Type B pancreatic cell (in vitro differentiated cells): ENCODE data around the gene ADAM12. TPM values are rescaled to one million over a fixed set of nuclear protein-coding genes. Genes with fewer than 3 reads are reported as not detected.

Experiments
- DNase-seq: peaks from one replicate; pipeline ENCODE4 v3.0.0; 2021; ENCODE audit warnings: mixed read lengths; ENCODE audit not compliant: unreplicated experiment; ENCODE audit errors: extremely low spot score
- H3K27ac Mint-ChIP-seq: 2 replicates; pipeline ENCODE4 v1.8.0; 2021; ENCODE audit warnings: mild to moderate bottlenecking, mixed read lengths
- H3K27me3 Mint-ChIP-seq: 2 replicates; pipeline ENCODE4 v1.8.0; 2021; ENCODE audit warnings: mixed read lengths
- H3K36me3 Mint-ChIP-seq: 2 replicates; pipeline ENCODE4 v1.8.0; 2021; ENCODE audit warnings: mixed read lengths
- H3K4me1 Mint-ChIP-seq: one replicate; pipeline ENCODE4 v1.8.0; 2021; ENCODE audit warnings: mixed read lengths; ENCODE audit not compliant: unreplicated experiment
- H3K4me3 Mint-ChIP-seq: 2 replicates; pipeline ENCODE4 v1.8.0; 2021; ENCODE audit warnings: mild to moderate bottlenecking, mixed read lengths
- H3K9me3 Mint-ChIP-seq: 2 replicates; pipeline ENCODE4 v1.8.0; 2021; ENCODE audit warnings: mixed read lengths
- total RNA-seq: library from RNA; stranded (reverse); gene quantifications from 2 replicates; pipeline ENCODE4 v1.2.1, GENCODE V29; 2021; ENCODE audit warnings: low replicate concordance
- TF ChIP-seq, protein P1 (sequence below): fragments of 200-600 bp; sonication (generic); conservative IDR thresholded peaks from 2 replicates; pipeline ENCODE4 v1.5.0; 2021; ENCODE audit warnings: antibody characterized with exemption, mild to moderate bottlenecking

ADAM12 gene
- total RNA-seq, 1 donor from 2014 or later = 31.6 TPM

DNA sequence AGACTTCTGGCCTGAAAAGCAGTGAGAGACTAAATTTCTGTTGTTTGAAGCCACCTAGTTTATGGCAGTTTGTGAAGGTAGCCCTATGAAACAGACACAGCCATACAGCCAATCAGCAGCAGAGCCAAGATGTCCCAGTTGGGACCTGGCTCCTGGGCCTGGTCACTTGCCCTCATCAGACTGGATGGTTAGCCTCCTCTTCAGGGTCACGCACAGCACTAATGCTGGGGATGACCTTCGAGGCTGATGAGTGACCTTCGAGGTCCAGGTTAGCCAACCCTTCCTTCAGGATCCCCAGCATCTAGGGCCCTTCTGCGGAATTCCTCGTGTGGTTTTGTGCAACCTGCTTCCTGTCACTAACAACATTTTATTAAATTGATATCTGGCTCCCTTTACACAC, 262.3 kb downstream of the ADAM12 start:
- H3K36me3 Mint-ChIP-seq = peaks cover 4% of the 10 kb centered on the region
- H3K9me3 Mint-ChIP-seq = peaks cover 4% of the 10 kb centered on the region
- no peak overlapping the region for H3K27ac Mint-ChIP-seq

GRCh38 chr10:126124668-126125349, 263.5 kb downstream of the ADAM12 start:
- Mint-ChIP-seq H3K36me3 (peaks cover 4% of the 10 kb centered on the region), H3K9me3 (peaks cover 4% of the 10 kb centered on the region), H3K4me3 (no peak overlapping the region), H3K27ac (no peak overlapping the region), H3K4me1 (peaks cover 11% of the 10 kb centered on the region), H3K27me3 (no peaks in the 10 kb centered on the region)
- no peak for DNase-seq
- TF ChIP-seq, protein P1, sequence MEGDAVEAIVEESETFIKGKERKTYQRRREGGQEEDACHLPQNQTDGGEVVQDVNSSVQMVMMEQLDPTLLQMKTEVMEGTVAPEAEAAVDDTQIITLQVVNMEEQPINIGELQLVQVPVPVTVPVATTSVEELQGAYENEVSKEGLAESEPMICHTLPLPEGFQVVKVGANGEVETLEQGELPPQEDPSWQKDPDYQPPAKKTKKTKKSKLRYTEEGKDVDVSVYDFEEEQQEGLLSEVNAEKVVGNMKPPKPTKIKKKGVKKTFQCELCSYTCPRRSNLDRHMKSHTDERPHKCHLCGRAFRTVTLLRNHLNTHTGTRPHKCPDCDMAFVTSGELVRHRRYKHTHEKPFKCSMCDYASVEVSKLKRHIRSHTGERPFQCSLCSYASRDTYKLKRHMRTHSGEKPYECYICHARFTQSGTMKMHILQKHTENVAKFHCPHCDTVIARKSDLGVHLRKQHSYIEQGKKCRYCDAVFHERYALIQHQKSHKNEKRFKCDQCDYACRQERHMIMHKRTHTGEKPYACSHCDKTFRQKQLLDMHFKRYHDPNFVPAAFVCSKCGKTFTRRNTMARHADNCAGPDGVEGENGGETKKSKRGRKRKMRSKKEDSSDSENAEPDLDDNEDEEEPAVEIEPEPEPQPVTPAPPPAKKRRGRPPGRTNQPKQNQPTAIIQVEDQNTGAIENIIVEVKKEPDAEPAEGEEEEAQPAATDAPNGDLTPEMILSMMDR = no peak

More for the DNA sequence above, 262.3 kb downstream of the ADAM12 start:
- no peak for DNase-seq
- Mint-ChIP-seq H3K27me3 (no peaks in the 10 kb centered on the region), H3K4me1 (peaks cover 22% of the 10 kb centered on the region), H3K4me3 (no peak overlapping the region)
- TF ChIP-seq, protein P1 = no peak

- H3K4me3 Mint-ChIP-seq = no peak overlapping the region
- DNase-seq = no peak
- no peaks in the 10 kb centered on the region for H3K27me3 Mint-ChIP-seq
- H3K9me3 Mint-ChIP-seq = peaks cover 4% of the 10 kb centered on the region
- H3K36me3 Mint-ChIP-seq = peaks cover 4% of the 10 kb centered on the region
- TF ChIP-seq, protein P1 = no peak
- no peak overlapping the region for H3K27ac Mint-ChIP-seq
- peaks cover 9% of the 10 kb centered on the region for H3K4me1 Mint-ChIP-seq
These were observed 264.2 kb downstream of the ADAM12 start for GRCh38 chr10:126124046-126124445.

GRCh38 chr10:126123466-126123865, 264.8 kb downstream of the ADAM12 start:
- Mint-ChIP-seq H3K27ac (no peak overlapping the region), H3K9me3 (peaks cover 5% of the 10 kb centered on the region), H3K4me3 (no peak overlapping the region), H3K36me3 (peaks cover 4% of the 10 kb centered on the region), H3K27me3 (no peaks in the 10 kb centered on the region), H3K4me1 (peaks cover 12% of the 10 kb centered on the region)
- DNase-seq = no peak
- TF ChIP-seq, protein P1 = no peak

DNA sequence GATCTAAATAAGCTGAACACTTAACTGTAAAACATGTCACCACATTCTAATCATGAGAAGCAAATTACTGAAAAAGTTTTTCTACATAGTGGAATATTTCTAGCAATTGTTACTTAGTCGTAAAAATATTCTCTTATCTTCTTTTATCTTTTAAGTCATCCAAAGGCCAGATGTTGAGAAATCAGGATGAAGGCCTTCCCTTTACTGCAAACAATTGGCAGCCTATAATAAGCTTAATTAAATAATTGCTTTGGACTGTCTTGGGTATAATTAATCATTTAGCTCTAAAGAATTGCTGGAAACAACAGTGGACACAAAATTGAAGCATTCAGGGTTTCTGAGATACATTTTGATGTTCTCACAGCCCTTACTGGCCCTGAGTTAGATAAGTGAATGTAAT, 265.4 kb downstream of the ADAM12 start:
- TF ChIP-seq, protein P1 = no peak
- H3K36me3 Mint-ChIP-seq = peaks cover 4% of the 10 kb centered on the region
- no peaks in the 10 kb centered on the region for H3K27me3 Mint-ChIP-seq
- DNase-seq = no peak
- peaks cover 16% of the 10 kb centered on the region for H3K4me1 Mint-ChIP-seq
- peaks cover 9% of the 10 kb centered on the region for H3K9me3 Mint-ChIP-seq
- H3K4me3 Mint-ChIP-seq = no peak overlapping the region
- H3K27ac Mint-ChIP-seq = no peak overlapping the region
